GM19467 (cell line): ENCODE data around the gene GAST.
A peak's percentile ranks its signal among the peaks of the same experiment; 100 is the strongest.
"Not testable (repeated sequence)": the region's sequence is repeated elsewhere in the genome, so short reads cannot be mapped to it uniquely, and the experiment has no call there.

Experiments
- ATAC-seq: cut with Tn5 transposase; IDR thresholded peaks from one replicate; pipeline ENCODE4 v1.9.1; 2021; ENCODE audit warnings: mild to moderate bottlenecking, moderate library complexity; ENCODE audit not compliant: unreplicated experiment

The GAST gene

GRCh38 chr17:41683441-41684007, 28.6 kb upstream of the GAST start:
- no peak for ATAC-seq

GRCh38 chr17:41684035-41684434, 28.1 kb upstream of the GAST start:
- ATAC-seq, result no peak

- not testable (repeated sequence) for ATAC-seq
Measured at GRCh38 chr17:41685753-41686152, 26.4 kb upstream of the GAST start.

GRCh38 chr17:41686281-41686680, 25.9 kb upstream of the GAST start:
- no peak for ATAC-seq

- ATAC-seq, result peak; percentile 8
Measured at GRCh38 chr17:41687828-41688640, 24.1 kb upstream of the GAST start.

GRCh38 chr17:41688641-41689496, 23.3 kb upstream of the GAST start, which contains the start of gene EIF1:
TSS of gene EIF1 (plus strand) at chr17:41688885. CDS start at chr17:41689039, 154 bp downstream.
- peak; percentile 73 for ATAC-seq

GRCh38 chr17:41689497-41690299, 22.4 kb upstream of the GAST start:
- ATAC-seq, result no peak

GRCh38 chr17:41690497-41690896, 21.6 kb upstream of the GAST start:
- no peak for ATAC-seq

- no peak for ATAC-seq
Measured at GRCh38 chr17:41691031-41691777, 20.9 kb upstream of the GAST start.

GRCh38 chr17:41692722-41693521, 19.2 kb upstream of the GAST start:
- ATAC-seq, result no peak

- ATAC-seq, result no peak
Measured at GRCh38 chr17:41695134-41695661, 16.9 kb upstream of the GAST start.

- ATAC-seq, result no peak
Measured at GRCh38 chr17:41695954-41696757, 16.0 kb upstream of the GAST start.

- no peak for ATAC-seq
Measured at GRCh38 chr17:41697122-41697962, 14.8 kb upstream of the GAST start.

- ATAC-seq, result not testable (repeated sequence)
Measured at GRCh38 chr17:41700843-41701242, 11.3 kb upstream of the GAST start.

- no peak for ATAC-seq
Measured at GRCh38 chr17:41702712-41703111, 9.4 kb upstream of the GAST start.

GRCh38 chr17:41705271-41705991, 6.7 kb upstream of the GAST start:
- no peak for ATAC-seq
